DOHH2 (cell line): Measurements from ENCODE around the gene HMGN3.

Source experiments
- CTCF ChIP-seq: fragments of 200-600 bp; sonication (generic); IDR thresholded peaks from one replicate; pipeline ENCODE4 v1.5.1; 2014; ENCODE audit warnings: antibody characterized with exemption, mild to moderate bottlenecking, low read depth, low read length; ENCODE audit not compliant: poor library complexity, severe bottlenecking
- EZH2phosphoT487 ChIP-seq: fragments of 200-600 bp; sonication (generic); IDR thresholded peaks from 2 replicates; pipeline ENCODE4 v1.6.1; 2017; ENCODE audit warnings: borderline replicate concordance, mild to moderate bottlenecking, antibody characterized with exemption, low read length, moderate library complexity, mixed read lengths

GRCh38 chr6:79193971-79194370, 40.5 kb downstream of the HMGN3 start:
- TF ChIP-seq CTCF (no peak), EZH2phosphoT487 (no peak)
